SIG-M5 (cell line): ENCODE data around the gene MPV17L.
"Not testable (repeated sequence)": the region's sequence is repeated elsewhere in the genome, so short reads cannot be mapped to it uniquely, and the experiment has no call there.

Experiments used
- DNase-seq: peaks from one replicate; lab custom pipeline; 2025; lab: John Stamatoyannopoulos, UW

MPV17L gene

DNA sequence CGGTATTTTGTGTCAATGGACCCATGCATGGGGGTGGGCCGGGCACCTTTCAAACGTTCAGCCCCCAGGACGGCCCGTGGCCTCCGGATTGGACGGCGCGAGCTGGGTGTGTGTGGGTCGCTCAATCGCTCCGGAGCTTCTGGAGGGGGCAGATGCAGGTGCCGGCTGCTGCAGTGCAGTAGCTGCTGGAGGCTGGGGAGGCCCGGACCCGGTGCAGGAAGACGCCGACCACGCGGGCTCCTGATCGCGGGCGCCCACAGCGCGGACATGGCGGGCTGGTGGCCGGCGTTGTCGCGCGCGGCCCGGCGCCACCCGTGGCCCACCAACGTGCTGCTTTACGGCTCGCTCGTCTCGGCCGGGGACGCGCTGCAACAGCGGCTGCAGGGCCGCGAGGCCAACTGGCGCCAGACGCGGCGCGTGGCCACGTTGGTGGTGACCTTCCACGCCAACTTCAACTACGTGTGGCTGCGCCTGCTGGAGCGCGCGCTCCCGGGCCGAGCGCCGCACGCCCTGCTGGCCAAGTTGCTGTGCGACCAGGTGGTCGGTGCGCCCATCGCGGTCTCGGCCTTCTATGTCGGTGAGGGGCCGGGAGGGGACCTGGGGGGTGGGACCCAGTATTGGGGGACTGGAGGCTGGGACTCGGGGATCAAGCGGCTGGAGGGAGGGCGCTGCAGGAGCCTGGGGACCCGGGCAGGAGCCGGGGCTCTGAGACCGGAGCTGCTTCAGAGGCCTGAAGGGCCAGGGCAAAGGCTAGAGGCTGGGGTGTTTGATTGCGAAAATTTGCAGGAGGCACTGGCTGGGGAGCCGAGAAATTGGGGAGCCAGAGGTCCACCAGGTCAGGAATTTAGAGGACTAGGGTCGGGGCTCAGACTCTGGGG lies at the start of gene MPV17L:
TSS of gene MPV17L (plus strand) at position 124 of the 878 bp plus-strand sequence. CDS start at position 268, 144 bp downstream.
- not testable (repeated sequence) for DNase-seq

DNA sequence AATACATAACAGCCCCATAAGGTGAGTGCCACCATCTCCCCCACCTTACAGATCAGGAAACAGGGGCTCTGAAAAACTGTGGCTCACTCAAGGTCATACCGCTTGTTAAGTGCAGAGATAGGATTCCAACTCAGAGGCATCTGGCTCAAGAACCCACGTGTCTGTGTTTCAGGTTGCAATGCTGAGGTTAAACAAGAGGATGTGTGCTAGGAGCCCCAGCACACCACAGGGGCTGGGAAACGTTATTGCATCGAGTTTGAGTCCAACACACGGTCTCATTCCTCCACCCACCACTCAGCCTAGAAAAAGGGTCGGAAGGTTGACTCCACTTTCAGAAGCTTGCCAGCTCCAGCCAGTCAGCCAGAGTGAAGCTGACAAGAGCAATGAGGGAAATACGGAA lies 46.8 kb upstream of the MPV17L start:
- DNase-seq, result not testable (repeated sequence)

DNA sequence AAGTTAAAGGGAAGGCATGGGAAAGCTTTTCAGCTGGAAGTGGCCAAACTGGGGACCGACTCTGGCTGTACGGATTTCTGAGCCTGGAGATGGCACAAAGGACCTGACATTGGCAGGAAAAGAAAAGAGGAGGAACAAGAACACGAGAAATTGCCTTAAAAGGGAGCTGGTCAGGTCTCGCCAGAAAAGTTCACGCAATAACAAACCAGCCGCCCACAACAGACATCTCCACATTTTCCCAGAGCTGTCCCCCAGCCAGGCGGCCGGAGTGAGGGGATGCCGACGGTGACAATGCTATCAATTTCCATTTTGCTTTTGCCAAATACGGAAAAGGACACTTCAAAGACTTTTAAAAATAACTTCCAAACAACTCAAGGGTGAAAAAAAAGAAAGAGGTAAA lies 44.3 kb upstream of the MPV17L start:
- DNase-seq, result not testable (repeated sequence)

DNA sequence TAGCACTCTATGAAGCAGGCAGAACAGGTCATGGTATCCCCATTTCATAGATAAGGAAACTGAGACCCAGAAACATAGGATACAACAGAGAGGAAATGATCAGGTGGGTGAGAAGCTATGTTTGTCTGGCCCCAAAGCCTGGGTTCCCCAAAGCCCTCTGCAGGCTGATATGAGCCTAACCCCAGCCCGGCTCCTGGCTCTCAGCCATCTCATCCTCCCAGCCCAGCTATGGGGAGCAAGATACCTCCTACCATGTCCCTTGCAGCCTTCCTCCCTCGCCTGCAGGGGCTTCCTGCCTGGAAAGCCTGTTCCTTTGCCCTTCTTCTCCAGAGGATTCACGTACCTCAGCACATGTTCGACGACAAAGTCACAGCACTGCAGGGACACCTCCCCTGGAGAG lies 43.8 kb upstream of the MPV17L start:
- DNase-seq, result not testable (repeated sequence)

DNA sequence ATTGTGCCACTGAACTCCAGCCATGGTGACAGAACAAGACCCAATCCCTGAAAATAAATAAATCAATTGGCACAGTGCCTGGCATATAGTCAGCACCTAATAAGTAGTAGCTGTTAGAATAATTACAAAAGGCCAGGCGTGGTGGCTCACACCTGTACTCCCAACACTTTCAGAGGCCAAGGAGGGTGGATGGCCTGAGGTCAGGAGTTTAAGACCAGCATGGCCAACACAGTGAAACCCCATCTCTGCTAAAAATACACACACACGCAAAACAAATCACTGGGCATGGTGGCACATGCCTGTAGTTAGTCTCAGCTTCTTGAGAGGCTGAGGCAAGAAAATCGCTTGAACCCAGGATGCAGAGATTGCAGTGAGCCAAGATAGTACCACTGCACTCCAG lies 42.7 kb upstream of the MPV17L start:
- not testable (repeated sequence) for DNase-seq

DNA sequence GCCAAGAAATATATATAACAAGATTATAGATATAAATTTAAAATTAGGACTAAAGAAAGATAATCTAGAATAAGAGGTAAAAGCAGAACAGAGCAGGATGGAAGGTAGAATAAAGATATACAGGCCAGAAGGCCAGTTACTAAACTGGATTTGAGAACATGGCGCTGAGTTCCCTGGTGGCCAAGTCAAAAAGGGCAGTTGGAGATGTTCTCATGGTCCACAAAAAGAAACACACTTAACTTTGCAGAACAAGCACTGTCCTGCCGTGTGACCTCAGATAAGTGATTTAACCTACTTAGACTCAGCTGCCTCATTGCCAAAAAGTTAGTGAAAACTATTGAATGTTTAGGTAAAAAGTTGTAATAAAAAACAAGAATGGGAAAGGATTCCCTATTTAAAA lies 40.7 kb upstream of the MPV17L start:
- not testable (repeated sequence) for DNase-seq

DNA sequence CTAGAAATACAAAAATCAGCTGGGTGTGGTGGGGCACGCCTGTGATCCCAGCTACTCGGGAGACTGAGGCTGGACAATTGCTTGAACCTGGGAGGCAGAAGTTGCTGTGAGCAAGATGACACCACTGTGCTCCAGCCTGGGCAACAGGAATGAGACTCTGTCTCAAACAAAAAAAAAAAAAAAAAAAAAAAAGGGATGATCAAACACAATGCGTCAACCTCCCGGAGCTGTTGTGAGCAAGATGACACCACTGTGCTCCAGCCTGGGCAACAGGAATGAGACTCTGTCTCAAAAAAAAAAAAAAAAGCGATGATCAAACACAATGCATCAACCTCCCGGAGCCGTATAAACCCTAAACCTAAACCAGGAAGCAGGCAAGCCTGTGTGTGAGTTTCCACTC lies 38.1 kb upstream of the MPV17L start:
- DNase-seq, result not testable (repeated sequence)

DNA sequence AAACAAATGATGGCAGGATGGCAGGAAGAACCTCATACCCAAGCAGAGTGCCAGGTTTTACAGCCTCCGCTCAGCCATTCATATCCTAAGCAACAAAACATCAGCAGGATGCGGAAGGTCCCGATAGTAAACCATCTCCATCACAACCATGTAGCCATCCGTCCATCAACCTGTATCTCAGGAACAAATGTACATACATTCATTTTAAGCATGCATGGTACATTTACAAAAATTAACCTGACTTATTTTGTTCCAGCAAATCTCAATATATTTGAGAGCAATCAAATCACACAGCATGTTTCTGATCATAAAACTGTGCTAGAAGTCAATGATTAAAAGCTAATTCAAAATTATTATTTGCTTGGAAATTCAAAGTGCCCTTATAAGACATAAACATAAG lies 17.4 kb upstream of the MPV17L start, which contains the start of gene NPIPA5:
TSS of gene NPIPA5 (minus strand) at position 101 of the 400 bp plus-strand sequence. CDS start at position 101, 0 bp downstream.
- DNase-seq, result not testable (repeated sequence)

DNA sequence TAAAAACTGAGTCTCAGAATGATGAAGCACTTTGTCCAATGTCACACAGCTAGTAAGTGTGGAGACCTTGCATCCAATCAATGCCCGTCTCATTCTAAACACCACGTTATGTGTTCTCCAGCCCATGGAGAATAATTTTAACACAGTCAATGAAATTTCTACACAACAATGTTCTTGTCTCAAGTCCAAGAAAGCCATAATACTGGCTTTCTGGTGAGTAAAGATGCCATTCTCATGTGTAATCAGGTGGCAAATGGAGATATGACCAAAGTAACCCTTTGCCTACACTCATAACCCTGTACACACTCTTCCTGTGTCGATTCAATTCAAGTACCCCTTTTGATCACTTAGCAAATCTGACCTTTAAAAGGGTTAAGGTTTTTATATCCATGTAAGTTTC lies 12.7 kb upstream of the MPV17L start:
- DNase-seq, result not testable (repeated sequence)

DNA sequence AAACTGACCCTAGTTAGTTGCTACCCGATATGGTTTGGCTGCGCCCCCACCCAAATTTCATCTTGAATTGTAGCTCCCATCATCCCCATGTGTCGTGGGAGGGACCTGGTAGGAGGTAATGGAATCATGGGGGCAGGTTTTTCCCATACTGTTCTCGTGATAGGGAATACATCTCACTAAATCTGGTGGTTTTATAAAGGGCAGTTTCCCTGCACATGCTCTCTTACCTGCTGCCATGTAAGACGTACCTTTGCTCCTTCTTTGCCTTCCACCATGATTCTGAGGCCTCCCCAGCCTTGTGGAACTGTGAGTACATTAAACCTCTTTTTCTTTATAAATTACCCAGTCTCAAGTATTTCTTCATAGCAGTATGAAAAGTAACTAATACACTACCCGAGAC lies 7.5 kb upstream of the MPV17L start:
- not testable (repeated sequence) for DNase-seq

DNA sequence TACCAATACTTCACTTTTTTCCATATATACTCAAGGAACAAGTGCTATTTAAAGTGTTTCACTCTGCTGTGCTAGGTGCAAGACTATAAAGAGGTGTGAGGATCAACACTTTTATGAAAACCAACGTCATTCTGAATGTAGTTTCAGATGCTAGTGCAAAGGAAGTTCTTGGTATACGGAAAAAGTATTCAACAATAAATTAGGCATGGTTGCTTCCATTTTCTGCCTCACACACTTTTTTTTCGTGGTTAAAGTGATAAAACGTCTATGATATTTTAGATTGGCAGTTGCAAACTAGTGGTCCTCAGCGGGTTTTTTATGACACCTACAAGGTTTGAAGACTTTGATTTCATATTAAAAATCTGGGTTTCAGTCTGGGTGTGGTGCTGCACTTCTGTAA lies 5.6 kb upstream of the MPV17L start:
- not testable (repeated sequence) for DNase-seq

DNA sequence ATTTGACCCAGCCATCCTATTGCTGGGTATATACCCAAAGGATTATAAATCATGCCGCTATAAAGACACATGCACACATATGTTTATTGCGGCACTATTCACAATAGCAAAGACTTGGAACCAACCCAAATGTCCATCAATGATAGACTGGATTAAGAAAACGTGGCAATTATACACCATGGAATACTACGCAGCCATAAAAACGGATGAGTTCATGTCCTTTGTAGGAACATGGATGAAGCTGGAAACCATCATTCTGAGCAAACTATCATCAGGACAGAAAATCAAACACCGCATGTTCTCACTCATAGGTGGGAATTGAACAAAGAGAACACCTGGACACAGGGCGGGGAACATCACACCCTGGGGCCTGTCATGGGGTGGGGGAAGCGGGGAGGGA lies 2.5 kb upstream of the MPV17L start:
- DNase-seq, result not testable (repeated sequence)

DNA sequence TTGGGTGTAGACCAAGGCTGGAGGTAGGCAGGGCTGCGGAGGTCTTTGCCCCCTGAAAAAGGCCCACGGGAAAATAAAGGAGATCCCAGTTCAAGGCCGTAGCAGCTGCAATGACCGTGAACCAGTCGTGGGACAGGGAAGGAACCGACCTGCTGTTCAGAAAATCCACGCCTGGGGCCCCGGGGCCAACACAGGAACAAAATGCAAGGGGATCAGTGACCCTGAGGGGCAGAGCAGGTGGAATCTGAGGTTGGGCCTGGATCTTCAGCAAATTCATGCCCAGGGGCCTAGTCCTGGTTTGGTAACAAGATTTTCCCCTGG lies 915 bp downstream of the MPV17L start:
- DNase-seq, result not testable (repeated sequence)

DNA sequence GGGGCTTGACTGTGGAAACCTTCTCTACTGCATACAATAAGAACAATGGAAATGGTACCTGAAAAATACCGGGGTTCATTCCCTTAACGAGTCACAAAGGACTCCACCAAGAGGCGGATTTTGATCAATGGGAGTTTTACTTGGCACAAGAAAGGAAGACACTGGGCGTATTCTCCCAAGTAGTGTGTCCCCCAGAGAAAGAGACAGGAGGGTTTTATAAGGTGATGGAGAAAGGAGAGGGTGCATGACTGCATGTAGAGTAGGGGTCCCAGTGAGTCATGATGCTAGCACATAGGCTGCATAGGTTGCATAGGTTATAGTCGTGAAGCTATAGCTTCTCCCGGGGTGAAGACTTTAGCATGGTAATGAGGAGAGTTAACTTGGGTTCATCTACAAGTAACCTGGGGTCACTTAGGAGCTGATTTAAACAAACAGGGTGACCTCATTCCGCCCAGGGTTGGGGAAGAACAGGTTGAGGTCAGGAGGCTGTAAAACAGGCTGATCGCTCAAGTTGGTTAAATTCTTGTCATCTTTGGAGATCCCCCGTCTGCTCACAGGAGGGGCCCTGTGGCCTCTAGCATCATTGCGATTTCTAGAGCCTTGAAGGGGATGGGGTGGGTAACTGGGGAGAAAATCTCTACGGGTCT lies 1.5 kb downstream of the MPV17L start:
- no peak for DNase-seq

DNA sequence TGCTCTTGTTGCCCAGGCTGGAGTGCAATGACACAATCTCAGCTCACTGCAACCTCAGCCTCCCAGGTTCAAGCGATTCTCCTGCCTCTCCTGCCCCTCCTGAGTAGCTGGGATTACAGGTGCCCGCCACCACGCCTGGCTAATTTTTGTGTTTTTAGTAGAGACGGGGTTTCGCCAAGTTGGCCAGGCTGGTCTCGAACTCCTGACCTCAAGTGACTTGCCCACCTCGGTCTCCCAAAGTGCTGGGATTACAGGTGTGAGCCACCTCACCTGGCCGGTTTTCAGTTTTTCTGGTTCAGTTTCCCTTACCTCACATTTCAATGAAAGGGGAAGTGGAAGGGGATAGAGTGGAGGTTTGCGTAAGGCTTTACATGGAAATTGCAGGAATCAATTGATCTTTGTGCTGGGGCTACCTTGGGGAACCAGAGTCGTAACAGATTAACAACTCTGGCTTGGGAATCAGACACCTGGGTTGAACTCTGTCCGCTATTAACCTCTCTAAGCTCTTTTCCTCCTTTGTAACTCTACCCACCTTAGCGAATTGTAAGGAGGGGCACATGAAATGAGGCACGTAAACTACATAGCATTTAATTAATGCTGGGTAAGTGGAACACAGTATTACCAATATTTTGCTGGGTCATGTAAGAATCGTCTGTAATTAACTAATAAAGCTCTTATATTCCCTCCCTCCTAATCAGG lies 3.2 kb downstream of the MPV17L start:
- DNase-seq, result no peak

DNA sequence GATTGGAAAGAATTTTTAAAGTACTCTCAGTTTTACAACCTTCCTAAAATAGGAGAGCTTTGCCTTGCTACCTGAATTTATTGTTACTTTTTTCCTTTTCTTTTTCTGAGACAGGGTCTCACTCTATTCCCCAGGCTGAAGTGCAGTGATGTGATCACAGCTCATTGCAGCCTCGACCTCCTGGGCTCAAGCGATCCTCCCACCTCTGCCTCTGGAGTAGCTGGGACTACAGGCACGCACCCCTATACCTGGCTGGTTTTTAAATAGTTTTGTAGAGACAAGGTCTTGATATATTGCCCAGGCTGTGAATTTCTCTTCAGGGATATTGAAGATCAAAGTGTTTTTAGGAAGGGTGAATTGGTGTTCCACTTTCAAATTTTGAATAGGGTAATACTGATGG lies 3.8 kb downstream of the MPV17L start:
- no peak for DNase-seq

DNA sequence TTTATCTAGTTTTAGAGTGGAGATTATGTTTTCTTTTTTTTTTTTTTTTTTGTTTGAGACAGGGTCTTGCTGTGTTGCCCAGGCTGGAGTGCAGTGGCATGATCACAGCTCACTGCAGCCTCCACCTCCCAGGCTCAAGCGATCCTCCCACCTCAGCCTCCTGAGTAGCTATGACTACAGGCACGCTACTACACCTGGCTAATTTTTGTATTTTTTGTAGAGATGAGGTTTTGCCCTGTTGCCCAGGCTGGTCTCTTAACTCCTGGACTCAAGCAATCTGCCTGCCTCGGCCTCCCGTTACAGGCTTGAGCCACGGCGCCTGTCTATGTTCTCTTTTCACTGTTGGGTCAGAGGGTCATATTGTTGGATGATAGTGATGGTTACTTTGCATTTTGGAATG lies 4.8 kb downstream of the MPV17L start:
- not testable (repeated sequence) for DNase-seq

DNA sequence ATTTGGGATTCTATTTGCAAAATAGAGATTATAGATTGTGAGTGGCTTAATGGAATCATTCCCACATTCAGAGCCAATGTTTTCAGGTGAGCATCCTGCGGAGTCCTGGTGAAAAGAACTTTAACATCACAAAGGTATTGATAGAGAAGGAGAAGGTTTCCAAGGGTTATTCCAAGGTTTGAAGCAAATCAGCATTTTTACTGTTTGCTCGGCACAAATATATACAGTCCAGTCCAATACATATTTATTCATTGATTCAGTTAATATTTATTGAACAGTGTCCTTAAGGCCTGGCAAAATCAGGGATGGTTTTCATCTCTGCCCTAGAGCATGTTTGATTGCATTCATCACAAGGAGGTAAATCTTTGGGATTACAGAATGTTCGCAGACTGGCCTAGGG lies 6.4 kb downstream of the MPV17L start:
- no peak for DNase-seq

DNA sequence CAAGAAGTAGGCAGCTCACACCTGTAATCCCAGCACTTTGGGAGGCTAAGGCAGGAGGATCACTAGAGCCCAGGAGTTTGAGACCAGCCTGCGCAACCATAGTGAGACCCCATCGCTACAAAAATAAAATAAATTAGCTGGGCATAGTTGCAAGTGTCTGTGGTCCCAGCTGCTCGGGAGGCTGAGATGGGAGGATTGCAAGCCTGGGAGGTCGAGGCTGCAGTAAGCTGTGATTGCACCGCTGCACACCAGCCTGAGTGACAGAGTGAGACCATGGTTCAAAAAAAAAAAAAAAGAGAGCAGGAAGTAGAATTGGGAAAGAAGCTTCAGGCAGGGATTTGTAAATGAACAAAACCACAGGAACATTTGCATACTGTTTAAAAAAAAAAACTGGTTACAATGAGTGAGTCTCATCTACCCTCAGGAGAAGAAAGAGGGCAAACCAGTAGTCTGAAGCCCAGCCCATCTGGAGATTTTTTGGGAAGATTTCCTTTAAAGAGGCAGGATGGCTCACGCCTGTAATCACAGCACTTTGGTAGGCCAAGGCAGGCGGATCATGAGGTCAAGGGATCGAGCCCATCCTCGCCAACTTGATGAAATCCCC lies 7.9 kb downstream of the MPV17L start:
- no peak for DNase-seq

DNA sequence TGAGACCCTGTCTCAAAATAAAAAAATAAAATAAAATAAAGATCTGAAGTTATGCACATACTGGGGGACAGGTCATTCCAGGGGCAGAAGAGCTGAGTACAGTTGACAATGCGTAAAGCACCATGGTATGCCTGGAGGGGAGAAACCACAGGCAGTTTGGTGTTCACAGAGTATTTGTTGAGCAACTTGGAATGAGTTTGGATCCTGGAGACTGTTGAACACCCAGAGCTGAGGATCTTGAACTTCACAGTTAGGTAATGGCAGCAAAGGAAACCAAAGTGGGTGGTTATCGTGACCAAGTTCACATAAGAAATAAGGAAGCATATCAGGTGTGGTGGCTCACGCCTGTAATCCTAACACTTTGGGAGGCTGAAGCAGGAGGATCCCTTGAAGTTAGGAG lies 8.5 kb downstream of the MPV17L start:
- not testable (repeated sequence) for DNase-seq

DNA sequence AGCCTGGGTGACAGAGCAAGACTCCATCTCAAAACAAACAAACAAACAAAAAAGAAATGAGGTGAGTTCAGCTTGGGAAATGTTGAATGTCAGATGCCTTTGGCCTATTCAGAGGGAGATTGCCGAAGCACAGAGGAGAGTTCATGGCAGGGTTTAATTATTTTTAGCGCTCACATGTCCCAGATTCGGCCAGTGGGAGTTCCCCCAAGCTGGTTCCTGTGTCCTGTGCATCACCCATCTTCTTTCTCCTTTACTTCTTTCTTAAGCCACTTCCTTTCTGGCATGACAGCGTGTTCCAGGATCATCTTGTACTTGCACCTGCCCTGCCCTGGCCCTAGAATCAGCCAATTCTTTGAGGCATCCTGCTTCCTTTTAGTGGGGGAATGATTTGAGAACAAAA lies 9.2 kb downstream of the MPV17L start:
- no peak for DNase-seq

DNA sequence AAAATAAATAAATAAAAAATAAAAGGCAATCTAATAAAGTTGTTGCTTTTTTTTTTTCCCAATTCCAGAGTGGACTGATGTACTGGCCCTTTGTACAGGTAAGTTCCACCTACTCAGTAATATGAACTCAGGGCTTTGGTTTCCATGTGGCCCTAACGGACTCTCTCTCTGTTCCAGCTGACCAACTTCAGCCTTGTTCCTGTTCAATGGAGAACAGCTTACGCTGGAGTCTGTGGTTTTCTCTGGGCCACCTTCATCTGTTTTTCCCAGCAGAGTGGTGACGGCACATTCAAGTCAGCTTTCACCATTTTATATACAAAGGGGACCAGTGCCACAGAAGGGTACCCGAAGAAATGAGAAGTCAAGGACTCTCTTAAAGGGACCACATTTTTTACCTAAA lies 12.2 kb downstream of the MPV17L start:
- not testable (repeated sequence) for DNase-seq
